SKM-1 (cell line): ENCODE measurements around the gene TPI1.
A peak's percentile ranks its signal among the peaks of the same experiment; 100 is the strongest.
"Not testable (repeated sequence)": the region's sequence is repeated elsewhere in the genome, so short reads cannot be mapped to it uniquely, and the experiment has no call there.

Experiments
- DNase-seq: peaks from one replicate; lab custom pipeline; 2025; ENCODE audit not compliant: unreplicated experiment; lab: John Stamatoyannopoulos, UW

Gene TPI1

DNA sequence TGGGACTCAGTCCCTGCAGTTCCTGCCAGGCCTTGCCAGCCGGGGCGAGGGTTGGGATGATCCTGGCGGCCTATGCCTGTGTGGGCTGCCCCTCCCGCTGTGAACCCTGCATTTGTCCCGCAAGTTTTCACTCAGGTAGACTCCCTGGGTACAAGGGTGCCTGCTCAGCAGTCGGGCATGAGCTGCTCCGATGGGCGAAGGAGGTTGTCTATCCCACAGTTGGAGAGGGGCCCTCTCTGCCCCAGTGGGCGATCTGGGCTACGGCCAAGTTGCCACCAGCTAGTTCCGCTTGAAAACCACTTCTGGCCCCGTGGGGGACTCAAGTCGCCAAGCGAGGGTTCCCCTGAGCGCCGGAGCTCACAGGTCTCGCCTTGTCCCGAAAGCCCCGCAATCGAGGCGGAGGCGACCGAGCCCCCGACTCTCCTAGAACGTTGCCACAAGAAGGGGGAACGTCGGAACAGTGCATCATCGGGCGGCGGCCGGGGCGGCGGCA, 365 bp upstream of the TPI1 start:
- DNase-seq: no peak

DNA sequence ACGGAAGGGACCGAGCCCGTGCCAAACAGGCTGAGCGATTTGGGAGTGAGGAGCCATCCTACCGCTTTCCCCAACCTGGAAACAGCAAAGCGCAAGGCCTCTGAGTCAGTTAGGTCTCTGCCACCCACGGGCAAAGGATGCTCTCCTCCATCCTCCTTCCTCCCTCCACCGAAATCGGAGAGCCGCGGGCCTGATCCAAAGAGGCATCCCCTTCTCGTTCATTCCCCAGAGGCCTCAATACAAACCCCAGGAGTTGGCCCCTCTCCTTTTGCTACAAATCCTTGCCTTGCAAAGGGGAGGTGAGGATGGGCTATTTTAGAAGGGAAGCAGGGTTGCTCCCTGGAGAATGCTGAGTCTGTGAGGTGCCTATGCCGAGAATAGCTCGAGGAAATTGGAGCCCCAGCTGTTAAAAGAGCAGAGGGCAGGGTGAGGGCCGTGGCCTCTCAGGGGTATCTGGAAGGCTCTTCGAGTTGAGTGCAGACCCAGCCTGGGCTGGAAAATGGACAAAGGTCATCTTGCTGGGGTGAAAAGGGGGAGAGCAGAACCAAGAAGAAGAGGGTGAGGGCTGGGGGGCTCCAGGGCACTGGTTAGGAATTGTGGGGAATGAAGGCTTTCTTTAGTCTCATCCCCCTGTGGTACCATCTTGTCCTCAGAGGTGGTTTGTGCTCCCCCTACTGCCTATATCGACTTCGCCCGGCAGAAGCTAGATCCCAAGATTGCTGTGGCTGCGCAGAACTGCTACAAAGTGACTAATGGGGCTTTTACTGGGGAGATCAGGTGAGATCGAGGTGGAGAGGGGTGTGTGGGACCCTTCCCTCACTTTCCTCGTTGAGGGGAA, 1.1 kb downstream of the TPI1 start:
- no peak for DNase-seq

GRCh38 chr12:6869049-6870021, 2.0 kb downstream of the TPI1 start:
- peak; percentile 20 for DNase-seq

GRCh38 chr12:6870304-6870703, 3.0 kb downstream of the TPI1 start:
- DNase-seq: not testable (repeated sequence)

GRCh38 chr12:6871052-6871957, 4.0 kb downstream of the TPI1 start:
- DNase-seq: no peak

- no peak for DNase-seq
These were observed 5.0 kb downstream of the TPI1 start for GRCh38 chr12:6872073-6873048.

- DNase-seq: peak; percentile 80
These were observed 6.0 kb downstream of the TPI1 start, which contains the start of gene SPSB2 for GRCh38 chr12:6873094-6874014. Gene SPSB2, minus strand, starts transcription at chr12:6873303. Its CDS starts 402 bp downstream, at chr12:6872901.

DNA sequence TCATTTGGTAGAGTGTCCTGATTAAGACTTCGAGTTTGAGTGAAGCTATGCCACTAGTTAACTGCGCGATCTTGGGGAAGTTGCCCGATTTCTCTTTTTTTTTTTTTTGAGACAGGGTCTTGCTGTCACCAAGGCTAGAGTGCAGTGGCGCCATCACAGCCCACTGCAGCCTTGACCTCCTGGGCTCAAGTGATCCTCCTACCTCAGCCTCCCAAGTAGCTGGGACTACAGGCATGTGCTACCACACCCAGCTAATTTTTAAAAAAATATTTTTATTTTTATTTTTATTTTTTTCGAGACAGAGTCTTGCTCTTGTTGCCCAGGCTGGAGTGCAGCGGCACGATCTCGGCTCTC, 6.7 kb downstream of the TPI1 start:
- DNase-seq: not testable (repeated sequence)

GRCh38 chr12:6879824-6880223, 12.5 kb downstream of the TPI1 start:
- not testable (repeated sequence) for DNase-seq

DNA sequence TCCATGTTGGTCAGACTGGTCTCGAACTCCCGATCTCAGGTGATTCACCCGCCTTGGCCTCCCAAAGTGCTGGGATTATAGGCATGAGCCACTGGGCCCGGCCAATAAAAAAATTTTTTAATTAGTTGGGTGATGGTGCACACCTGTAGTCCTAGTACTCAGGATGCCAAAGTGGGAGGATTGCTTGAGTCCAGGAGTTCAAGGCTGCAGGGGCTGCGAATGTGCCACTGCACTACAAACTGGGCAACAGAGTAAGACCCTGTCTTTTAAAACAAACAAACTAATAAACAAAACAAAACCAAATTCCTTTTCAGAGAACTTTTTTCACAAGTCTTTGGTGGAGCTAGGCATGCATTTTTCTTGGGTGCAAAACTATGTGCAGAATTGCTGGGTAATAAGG, 15.9 kb downstream of the TPI1 start:
- DNase-seq: no peak

DNA sequence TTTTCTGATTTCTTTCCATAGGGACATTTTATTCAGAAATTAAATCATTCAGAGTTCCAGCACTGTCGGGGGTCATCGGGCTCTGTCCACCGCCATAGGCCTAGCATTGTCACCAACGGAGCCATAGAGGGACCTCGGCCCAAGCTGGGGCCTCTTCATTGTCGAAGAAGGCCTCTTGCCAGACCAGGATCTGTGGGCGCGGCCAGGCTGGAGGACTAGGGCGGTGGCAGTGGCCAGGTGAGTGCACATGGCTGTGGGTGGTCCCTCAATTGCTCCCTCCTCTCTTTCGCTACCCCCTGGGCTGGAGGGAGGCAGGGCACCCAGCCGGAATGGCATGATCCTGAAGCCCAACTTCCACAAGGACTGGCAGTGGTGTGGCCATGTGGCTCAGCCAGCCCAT, 16.4 kb downstream of the TPI1 start:
- no peak for DNase-seq

GRCh38 chr12:6884539-6884938, 17.2 kb downstream of the TPI1 start:
- DNase-seq: no peak

DNA sequence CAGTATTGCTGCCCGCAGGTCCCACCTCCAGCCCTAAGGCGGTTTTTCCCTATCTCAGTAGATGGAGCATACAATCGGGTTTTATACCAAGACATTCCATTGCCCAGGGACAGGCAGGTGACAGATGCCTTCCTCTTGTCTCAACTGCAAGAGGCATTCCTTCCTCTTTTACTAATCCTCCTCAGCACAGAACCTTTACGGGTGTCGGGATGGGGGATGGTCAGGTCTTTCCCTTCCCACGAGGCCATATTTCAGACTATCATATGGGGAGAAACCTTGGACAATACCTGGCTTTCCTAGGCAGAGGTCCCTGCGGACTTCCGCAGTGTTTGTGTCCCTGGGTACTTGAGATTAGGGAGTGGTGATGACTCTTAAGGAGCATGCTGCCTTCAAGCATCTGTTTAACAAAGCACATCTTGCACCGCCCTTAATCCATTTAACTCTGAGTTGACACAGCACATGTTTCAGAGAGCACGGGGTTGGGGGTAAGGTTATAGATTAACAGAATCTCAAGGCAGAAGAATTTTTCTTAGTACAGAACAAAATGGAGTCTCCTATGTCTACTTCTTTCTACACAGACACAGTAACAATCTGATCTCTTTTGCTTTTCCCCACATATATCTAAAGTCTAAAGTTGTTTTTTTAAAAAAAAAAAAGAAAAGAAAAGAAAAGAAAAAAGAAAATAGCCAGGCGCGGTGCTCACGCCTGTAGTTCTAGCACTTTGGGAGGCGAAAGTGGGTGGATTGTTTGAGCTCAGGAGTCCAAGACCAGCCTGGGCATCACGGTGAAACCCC, 19.1 kb downstream of the TPI1 start:
- DNase-seq: not testable (repeated sequence)

DNA sequence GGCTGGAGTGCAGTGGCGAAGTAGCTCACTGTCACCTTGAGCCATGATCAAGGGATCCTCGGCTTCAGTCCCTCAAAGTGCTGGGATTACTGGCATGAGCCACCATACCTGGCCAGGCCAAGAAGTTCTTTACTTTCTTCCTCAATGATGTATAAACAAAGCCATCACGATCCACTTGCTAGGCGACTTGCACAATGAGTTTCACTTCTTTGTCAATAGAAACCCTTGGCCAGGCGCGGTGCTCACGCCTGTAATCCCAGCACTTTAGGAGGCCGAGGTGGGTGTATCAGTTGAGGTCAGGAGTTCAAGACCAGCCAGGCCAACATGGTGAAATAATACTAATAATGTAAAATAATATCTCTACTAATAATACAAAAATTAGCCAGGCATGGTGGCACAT, 20.1 kb downstream of the TPI1 start:
- DNase-seq: no peak

DNA sequence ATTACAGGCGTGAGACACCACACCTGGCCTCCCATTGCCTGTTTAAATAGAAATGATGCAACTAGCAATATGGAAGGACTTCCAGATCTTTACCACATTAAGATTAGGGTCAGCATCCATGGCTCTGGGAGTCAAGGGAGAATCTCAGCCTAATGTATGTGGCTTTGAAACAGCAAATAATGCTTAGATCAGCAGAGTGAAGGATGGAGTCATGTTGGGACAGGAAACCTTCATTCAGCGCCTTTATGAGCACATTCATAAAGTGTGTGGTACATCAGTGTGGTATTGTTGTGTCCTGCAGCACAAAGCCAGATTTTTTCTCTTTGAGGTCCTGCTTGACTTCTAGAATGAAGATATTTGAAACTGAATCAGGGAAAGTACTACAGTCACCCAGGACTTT, 21.0 kb downstream of the TPI1 start:
- DNase-seq: no peak

DNA sequence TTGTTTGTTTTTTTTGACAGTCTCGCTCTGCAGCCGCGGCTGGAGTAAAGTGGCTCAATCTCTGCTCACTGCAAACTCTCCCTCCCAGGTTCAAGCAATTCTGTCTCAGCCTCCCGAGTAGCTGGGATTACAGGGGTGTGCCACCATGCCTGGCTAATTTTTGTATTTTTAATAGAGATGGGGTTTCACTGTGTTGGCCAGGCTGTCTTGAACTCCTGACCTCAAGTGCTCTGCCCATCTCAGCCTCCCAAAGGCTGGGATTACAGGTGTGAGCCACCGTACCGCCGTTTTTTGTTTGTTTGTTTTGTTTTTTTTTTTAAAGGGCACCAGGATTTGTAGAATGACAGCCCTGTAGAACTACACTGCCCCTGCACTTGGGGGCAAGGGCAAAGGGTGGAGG, 21.5 kb downstream of the TPI1 start:
- DNase-seq: not testable (repeated sequence)

DNA sequence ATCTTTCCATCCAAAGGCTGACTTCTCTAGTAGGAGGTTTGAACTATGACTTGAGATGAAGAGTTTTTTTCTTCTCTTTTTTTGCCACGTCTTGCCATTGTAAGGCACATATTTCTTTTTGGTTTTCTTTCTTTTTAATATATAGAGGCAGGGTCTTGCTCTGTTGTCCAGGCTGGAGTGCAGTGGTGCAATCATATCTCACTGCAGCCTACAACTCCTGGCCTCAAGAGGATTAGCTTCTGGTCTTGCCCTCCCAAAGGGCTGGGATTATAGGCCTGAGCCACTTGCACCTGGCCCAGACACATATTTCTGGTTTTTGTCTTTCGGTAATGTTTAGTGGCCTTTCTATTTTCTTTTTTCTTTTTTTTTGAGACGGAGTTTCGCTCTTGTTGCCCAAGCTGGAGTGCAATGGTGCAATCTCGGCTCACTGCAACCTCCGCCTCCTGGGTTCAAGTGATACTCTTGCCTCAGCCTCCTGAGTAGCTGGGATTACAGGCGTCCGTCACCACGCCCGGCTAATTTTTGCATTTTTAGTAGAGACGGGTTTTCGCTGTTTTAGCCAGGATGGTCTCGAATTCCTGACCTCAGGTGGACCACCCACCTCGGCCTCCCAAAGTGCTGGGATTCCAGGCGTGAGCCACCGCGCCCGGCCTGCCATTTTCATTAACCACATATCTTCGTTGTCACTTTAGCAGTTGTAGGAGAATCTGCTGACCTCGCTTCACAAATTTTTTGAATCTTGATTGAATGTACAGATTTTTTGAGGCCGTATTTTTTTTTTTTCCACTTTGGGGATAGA, 22.6 kb downstream of the TPI1 start:
- DNase-seq: not testable (repeated sequence)
